Measurements from ENCODE around the gene IL23A.

IL23A gene

DNA sequence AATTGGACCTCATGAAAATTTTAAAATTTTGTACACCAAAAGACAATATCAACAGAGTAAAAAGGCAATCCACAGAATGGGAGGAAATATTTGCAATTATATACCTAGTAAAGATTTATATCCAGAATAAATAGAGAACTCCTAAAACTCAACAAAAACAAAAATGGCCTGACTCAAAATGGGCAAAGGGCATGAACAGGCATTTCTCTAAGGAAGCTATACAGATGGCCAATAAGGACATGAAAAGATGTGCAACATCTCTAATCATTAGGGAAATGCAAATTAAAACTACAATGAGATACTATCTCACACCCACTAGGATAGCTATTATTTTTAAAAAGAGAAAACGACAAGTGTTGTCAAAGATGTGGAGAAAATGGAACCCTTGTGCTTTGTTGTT lies 34.8 kb downstream of the IL23A start:
- TF ChIP-seq GATA2 (IDR thresholded peaks at IDR 0.05; ENCODE audit: low read depth, low read length) (no peak), GATA3 (IDR thresholded peaks at IDR 0.05; ENCODE audit: low read depth, low read length) (no peak)

DNA sequence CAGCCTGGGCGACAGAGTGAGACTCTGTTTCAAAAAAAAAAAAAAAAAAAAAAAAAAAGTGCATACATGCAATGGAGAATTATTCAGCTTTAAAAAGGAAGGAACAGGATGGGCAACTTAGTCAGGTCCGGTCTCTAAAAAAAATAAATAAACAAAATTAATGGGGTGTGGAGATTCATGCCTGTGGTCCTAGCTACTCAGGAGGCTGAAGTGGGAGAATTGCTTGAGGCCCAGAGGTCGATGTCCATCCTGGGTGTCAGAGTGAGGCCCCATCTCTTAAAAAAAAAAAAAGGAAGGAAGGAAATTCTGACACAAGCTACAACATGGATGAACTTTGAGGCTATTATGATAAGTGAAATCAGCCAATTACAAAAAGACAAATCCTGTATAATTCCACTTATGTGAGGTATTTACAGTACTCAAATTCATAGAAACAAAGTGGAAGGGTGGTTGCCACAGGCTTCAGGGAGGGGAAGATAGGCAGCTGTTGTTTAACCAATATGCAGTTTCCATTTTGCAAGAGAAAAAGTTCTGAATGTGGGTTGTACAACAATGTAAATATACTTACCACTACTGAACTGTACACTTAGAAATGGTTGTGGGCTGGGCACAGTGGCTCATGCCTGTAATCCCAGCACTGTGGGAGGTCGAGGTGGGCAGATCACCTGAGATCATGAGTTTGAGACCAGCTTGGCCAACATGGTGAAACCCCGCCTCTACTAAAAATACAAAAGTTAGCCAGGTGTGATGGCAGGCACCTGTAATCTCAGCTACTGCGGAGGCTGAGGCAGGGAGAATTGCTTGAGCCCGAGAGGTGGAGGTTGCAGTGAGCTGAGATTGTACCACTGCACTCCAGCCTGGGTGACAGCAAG lies 36.3 kb downstream of the IL23A start:
- TF ChIP-seq GATA2 (IDR thresholded peaks at IDR 0.05; ENCODE audit: low read depth, low read length) (no peak), GATA3 (IDR thresholded peaks at IDR 0.05; ENCODE audit: low read depth, low read length) (no peak)

DNA sequence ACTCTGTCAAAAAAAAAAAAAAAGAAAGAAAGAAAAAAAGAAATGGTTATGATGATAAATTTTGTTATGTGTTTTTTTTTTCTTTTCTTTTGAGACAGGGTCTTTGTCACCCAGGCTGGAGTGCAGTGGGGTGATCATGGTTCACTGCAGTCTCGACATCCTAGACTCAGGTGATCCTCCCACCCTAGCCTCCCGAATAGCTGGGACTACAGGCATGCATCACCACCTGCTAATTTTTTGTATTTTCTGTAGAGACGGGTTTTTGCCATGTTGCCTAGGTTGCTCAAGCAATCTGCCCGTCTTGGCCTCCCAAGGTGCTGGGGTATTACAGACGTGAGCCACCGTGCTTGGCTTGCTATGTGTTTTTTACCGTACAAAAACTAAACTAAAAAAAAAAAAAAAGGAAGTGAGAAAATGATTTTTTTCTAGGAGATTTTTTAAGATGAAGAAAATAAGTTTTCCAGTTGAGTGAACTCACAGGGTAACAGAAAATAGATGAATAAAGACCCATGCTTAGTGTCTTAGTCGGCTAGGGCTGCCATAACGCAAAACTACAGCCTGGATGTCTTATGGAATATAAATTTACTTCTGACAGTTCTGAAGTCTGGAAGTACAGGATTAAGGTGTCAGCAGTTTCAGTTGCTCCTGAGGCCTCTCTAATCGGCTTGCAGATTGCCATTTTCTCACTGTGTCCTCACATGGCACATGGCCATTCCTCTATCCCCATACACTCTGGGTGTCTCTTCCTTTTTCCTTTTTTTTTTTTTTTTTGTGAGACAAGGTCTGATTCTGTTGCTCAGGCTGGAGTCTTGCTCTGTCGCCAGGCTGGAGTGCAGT lies 37.1 kb downstream of the IL23A start:
- TF ChIP-seq GATA2 (IDR thresholded peaks at IDR 0.05; ENCODE audit: low read depth, low read length) (no peak), GATA3 (IDR thresholded peaks at IDR 0.05; ENCODE audit: low read depth, low read length) (no peak)

DNA sequence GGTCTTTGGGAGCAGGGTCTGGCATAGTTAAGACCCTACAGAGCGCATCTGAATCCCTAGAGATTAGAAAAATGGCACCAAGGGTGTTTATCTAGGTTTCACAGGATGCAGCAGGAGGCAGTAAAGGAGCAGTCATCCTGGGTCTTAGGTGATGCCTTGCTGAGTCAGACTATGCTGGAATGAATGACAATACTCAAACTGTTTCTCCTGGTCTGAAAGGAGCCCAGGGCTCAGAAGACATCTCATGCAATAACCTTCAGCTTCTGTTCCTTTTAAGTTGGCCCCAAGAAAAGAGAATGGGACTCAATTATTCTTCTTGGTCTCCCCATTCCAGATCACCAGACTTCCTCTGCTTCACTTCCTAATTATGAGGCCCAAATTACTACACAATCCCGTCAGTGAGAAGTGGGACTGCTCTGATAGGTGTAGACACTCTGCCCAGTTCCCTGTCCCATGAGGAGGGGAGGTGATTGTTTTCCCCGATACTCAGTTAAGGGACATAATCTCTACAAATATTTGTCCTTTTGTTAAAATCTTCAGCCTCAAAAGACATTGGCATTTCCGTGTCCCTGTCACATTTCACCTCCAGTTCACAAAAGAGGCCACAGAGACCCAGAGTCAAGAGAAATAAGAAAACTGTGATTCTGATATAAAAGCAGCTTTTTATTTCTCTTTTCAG lies 38.8 kb downstream of the IL23A start:
- TF ChIP-seq GATA2 (IDR thresholded peaks at IDR 0.05; ENCODE audit: low read depth, low read length), result no peak
- TF ChIP-seq GATA3 (IDR thresholded peaks at IDR 0.05; ENCODE audit: low read depth, low read length), result no peak

DNA sequence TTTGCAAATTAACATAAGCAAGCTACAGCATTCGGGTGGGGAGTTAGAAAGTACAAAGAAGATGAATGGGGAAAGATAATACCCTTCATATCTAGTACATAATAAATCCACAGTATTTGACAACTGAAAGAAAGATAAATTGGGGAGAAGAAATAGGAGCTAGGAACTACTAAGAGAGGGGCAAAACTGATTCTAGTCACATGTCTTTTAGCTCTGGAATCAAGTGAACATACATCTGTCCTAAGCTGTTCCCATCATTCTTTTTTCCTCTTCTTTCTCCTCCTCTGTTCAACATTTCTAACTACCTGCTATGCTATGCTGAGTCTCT lies 39.3 kb downstream of the IL23A start:
- TF ChIP-seq GATA3 (IDR thresholded peaks at IDR 0.05; ENCODE audit: low read depth, low read length) (no peak), GATA2 (IDR thresholded peaks at IDR 0.05; ENCODE audit: low read depth, low read length) (no peak)

DNA sequence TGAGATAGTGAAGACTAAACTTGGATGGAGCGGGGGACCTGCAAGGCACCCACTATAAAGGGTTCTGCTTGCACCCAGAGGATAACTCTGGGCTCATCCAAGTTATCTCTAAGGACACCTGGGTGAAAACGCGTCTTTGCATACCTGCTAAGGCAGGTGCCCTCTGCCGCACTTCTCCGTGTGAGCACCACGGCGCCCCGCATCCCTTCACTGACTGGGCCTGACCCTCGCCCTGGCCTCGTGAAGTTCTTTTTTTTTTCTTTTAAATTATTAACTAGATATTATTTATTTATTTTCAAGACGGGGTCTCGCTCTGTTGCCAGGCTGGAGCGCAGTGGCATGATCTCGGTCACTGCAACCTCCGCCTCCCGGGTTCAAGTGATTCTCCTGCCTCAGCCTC lies 43.9 kb downstream of the IL23A start:
- TF ChIP-seq GATA2 (IDR thresholded peaks at IDR 0.05; ENCODE audit: low read depth, low read length) (no peak), GATA3 (IDR thresholded peaks at IDR 0.05; ENCODE audit: low read depth, low read length) (no peak)

DNA sequence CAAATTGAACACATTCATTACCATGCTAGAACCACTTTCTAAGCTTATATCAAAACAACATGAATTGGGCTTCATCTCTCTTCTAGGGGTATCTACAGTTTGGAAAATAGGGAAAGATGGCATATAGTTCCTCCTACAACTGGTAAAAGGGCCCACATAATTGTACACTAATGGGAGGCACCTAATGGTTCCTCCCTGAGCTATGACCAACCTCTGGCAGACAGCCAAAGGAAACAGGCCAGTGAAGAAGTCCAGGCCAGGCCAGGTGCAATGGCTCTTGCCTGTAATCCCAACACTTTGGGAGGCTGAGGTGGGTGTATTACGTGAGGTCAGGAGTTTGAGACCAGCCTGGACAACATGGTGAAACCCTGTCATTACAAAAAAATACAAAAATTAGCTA lies 47.2 kb downstream of the IL23A start:
- no peak for TF ChIP-seq GATA2 (IDR thresholded peaks at IDR 0.05; ENCODE audit: low read depth, low read length)
- no peak for TF ChIP-seq GATA3 (IDR thresholded peaks at IDR 0.05; ENCODE audit: low read depth, low read length)

DNA sequence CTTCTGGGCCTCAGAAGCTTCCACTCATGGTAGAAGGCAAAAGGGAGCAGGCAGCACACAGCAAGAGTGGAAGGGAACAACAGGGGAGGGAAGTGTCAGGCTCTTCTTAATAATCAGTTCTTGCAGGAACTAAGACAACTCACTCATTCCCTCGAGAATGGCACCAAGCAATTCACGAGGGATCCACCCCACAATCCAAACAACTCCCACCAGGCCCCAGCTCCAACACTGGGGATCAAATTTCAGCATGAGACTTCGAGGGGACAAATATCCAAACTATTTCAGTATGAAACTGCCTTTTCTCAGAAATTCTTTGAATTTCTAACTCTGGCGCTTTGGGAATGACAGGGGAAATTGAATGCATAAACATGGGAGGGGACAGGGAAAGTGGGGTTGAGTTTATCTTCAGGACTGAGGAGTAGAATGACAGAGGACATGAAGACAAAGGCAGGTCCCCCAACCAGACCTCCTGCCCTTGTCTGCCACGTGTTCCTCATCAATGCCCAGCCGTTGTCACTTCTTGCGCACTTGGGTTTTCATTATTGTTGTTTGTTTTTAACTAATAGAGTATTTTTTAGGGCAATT lies 48.6 kb downstream of the IL23A start:
- TF ChIP-seq GATA3 (IDR thresholded peaks at IDR 0.05; ENCODE audit: low read depth, low read length) (no peak), GATA2 (IDR thresholded peaks at IDR 0.05; ENCODE audit: low read depth, low read length) (no peak)

DNA sequence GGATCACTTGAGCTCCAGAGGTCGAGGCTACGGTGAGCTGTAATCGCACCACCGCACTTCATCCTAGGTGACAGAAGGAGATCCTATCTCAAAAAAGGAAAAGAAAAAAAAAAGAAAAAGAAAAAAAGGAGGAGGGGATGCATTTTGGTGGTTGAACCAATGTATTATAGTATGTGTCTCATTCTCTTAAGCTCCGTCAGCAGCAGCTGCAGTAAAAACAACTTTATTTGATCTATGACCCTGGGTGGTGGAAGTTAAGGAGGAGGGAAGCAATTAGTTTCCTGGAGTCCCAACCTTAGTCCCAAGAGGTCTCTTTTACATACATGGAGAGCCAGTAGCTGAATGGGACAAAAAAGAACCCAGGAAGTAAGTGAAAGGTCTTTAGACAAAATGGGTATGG lies 50.7 kb downstream of the IL23A start:
- no peak for TF ChIP-seq GATA3 (IDR thresholded peaks at IDR 0.05; ENCODE audit: low read depth, low read length)
- TF ChIP-seq GATA2 (IDR thresholded peaks at IDR 0.05; ENCODE audit: low read depth, low read length), result no peak

Data from SH-SY5Y (cell line).